K562 (cell line): ENCODE data around the gene HELZ. TPM values are rescaled to one million over a fixed set of nuclear protein-coding genes. Genes with fewer than 3 reads are reported as not detected.

Experiments used
- ARID4B ChIP-seq: sonication (generic); formaldehyde crosslinking; IDR thresholded peaks from 2 replicates; pipeline ENCODE4 v1.8.0; 2022; ENCODE audit warnings: mild to moderate bottlenecking, missing genetic modification reagents
- ATF7 ChIP-seq: fragments of 450-650 bp; IDR thresholded peaks from 2 replicates; pipeline ENCODE4 v1.7.1; 2014; ENCODE audit warnings: mild to moderate bottlenecking, moderate library complexity
- CBX5 ChIP-seq: IDR thresholded peaks from 2 replicates; pipeline ENCODE4 v1.6.1; 2014; ENCODE audit warnings: low read depth, borderline replicate concordance
- CREB3L1 ChIP-seq: fragments of 450-650 bp; IDR thresholded peaks from 2 replicates; pipeline ENCODE4 v1.6.1; 2014; ENCODE audit warnings: low read depth, mild to moderate bottlenecking, moderate library complexity, borderline replicate concordance
- CTCFL ChIP-seq: IDR thresholded peaks from 2 replicates; pipeline ENCODE4 v1.6.1; 2011; ENCODE audit warnings: borderline replicate concordance, low read depth, mild to moderate bottlenecking, moderate library complexity, low read length; ENCODE audit not compliant: insufficient read depth, poor library complexity, severe bottlenecking
- DMBX1 ChIP-seq: fragments of 250-450 bp; sonication (Bioruptor Pico); IDR thresholded peaks from 2 replicates; pipeline ENCODE4 v1.8.0; 2022; ENCODE audit warnings: inconsistent platforms, mild to moderate bottlenecking, moderate library complexity, borderline replicate concordance
- E2F1 ChIP-seq: sonication (generic); formaldehyde crosslinking; IDR thresholded peaks from 2 replicates; pipeline ENCODE4 v1.8.1; 2023; ENCODE audit warnings: mild to moderate bottlenecking, missing genetic modification reagents, moderate library complexity
- POLR2AphosphoS5 ChIP-seq: IDR thresholded peaks from 2 replicates; pipeline ENCODE4 v1.6.1; 2011; ENCODE audit warnings: mild to moderate bottlenecking, low read depth, low read length, moderate library complexity; ENCODE audit not compliant: control insufficient read depth, insufficient read depth
- RBM25 ChIP-seq: fragments of 200-400 bp; formaldehyde crosslinking; IDR thresholded peaks from 2 replicates; pipeline ENCODE4 v1.6.1; 2018; ENCODE audit warnings: low read length, low read depth, moderate library complexity; ENCODE audit not compliant: severe bottlenecking
- SMARCE1 ChIP-seq: fragments of 450-650 bp; IDR thresholded peaks from 2 replicates; pipeline ENCODE4 v1.7.1; 2016; ENCODE audit warnings: mild to moderate bottlenecking
- ZBED1 ChIP-seq: IDR thresholded peaks from 2 replicates; pipeline ENCODE4 v1.6.1; 2014
- ZFX ChIP-seq: sonication (generic); formaldehyde crosslinking; IDR thresholded peaks from 2 replicates; pipeline ENCODE4 v1.8.0; 2022; ENCODE audit warnings: mild to moderate bottlenecking, missing genetic modification reagents, moderate library complexity
- ZNF134 ChIP-seq: fragments of 250-450 bp; sonication (Bioruptor Pico); conservative IDR thresholded peaks from 2 replicates; pipeline ENCODE4 v1.4.0; 2020
- ZNF408 ChIP-seq: fragments of 250-450 bp; sonication (Bioruptor Pico); IDR thresholded peaks from 2 replicates; pipeline ENCODE4 v1.4.0; 2020; ENCODE audit warnings: low read depth, mild to moderate bottlenecking, moderate library complexity
- polyA plus RNA-seq, 8 experiments: library from polyadenylated mRNA; depleted of rRNA in 4 of 8; stranded (reverse) in 5 of 8; unstranded in 3 of 8; fragments of >200 nt; fragmentation: Nextera tagmentation in 2 of 8; fragmentation: Illumina TruSeq in 1 of 8; extraction: Ambion mirVana in 2 of 8; extraction: Trizol in 1 of 8; gene quantifications; 2 replicates each; pipeline versions ENCODE4 v1.2.1 to v1.2.3, GENCODE V29; 2011 to 2014; ENCODE audit warnings: inconsistent platforms in 1 of 8, missing spikeins in 1 of 8
- total RNA-seq, 7 experiments: library from RNA; depleted of rRNA in 6 of 7; stranded (reverse); fragments of >200 nt in 6 of 7; fragmentation: Illumina TruSeq in 2 of 7; extraction: Trizol in 2 of 7; gene quantifications; 2 replicates each; pipeline versions ENCODE4 v1.2.1 to v1.2.3, GENCODE V29; 2011 to 2021; ENCODE audit warnings: low replicate concordance in 1 of 7
- TF ChIP-seq, protein P1 (sequence below): fragments of 450-650 bp; formaldehyde crosslinking; IDR thresholded peaks from 2 replicates; pipeline ENCODE4 v1.4.0; 2020; ENCODE audit warnings: mild to moderate bottlenecking, moderate library complexity

Gene HELZ
- total and polyA plus RNA-seq, 9 of the 15 experiments (the other 6 are each of a cell fraction or from before 2014, with no cell fraction given): 5.2 to 39.8 (median 17.3) TPM

DNA sequence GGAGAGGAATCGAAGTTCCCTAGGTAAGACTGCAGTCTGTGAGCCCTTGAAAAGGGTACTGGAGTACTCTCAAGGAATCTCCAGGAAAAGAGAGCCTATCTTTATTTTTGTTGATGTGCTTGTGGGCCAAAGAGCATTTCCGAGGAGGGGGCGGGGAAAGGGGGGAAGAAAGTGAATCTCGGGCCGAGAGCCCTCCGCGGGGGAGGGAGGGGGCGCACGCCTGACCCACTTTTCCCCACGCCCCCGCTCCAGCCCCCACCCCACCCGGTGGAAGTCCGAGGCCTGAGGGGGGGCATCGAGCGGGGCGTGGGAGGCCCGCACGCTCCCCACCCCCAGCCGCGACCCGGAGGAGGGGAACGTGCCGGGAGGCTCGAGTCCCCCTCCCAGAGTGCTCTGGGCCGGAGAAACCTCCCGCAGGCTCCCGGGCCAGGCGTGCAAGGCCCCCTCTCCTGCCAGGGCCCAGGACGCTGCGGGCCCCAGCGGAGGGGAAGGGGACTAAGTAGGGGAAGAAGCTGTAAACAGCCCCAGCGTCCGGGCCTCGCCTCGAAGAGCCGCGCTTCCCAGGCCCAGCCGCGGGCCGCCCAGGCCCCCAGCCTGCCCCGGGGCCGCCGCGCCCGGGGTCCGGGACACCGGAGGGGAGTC, 444 bp downstream of the HELZ start (continued):
- TF ChIP-seq CTCFL (no peak), RBM25 (no peak), ZFX (CRISPR knock-in tag) (peak; percentile 67), E2F1 (CRISPR knock-in tag) (no peak), ARID4B (0 out of 2 replicates have a peak, but pooled peaks have one; percentile 34), SMARCE1 (no peak), ZNF408 (CRISPR knock-in tag) (no peak), ZBED1 (no peak), ATF7 (no peak), DMBX1 (no peak), POLR2AphosphoS5 (no peak), CBX5 (no peak), ZNF134 (CRISPR knock-in tag) (no peak), CREB3L1 (0 out of 2 replicates have a peak, but pooled peaks have one; percentile 22)
- TF ChIP-seq, protein P1, sequence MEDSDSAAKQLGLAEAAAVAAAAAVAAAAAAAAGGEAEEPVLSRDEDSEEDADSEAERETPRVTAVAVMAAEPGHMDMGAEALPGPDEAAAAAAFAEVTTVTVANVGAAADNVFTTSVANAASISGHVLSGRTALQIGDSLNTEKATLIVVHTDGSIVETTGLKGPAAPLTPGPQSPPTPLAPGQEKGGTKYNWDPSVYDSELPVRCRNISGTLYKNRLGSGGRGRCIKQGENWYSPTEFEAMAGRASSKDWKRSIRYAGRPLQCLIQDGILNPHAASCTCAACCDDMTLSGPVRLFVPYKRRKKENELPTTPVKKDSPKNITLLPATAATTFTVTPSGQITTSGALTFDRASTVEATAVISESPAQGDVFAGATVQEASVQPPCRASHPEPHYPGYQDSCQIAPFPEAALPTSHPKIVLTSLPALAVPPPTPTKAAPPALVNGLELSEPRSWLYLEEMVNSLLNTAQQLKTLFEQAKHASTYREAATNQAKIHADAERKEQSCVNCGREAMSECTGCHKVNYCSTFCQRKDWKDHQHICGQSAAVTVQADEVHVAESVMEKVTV (CRISPR knock-in tag): no peak
